CD4-positive, alpha-beta T cell treated with Interleukin-4 for 1 hour (primary cell): Measurements from ENCODE around the gene AGXT2.

ENCODE experiments used
- DNase-seq, 2 donors: peaks; one replicate each; pipeline ENCODE4 v3.0.0-alpha.2; 2020 to 2022

The AGXT2 gene

DNA sequence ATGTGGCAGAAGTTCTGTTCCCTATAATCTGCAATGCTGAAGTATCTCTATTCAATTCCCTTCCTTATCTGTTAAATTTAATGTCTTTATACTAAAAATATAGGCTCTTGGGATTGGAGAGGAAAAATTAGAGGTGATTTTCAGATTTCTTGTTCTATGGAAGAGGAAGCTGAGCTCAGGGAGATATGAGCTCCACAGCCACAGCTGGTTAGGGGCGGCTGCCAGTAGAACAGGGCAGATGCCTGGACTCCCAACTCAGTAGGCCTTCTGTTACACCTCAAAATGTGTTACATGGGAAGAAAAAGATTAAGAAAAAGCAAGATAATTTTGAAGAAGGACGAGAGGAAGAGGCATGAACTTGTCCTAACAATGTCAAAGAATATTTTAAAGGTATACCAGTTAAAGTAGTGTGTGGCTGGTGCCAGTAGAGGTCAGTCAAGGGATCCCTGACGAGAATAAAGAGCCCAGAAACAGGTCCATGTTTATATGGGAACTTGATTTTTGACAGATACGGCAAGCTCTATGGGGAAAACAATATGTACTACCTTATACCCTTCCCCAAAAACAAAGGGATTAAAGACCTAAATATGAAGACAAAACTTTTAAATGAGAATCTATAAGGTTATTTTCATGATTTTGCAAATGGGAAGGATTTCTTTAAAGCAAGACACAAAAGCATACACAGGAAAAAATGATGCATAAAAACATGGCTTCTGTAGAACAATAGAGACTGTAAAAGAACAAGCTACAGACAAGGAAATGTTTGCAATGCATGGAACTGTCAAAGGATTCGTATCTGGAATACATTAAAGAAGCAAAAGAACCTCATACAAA is 89.7 kb downstream of the AGXT2 start:
- peak in 1 of 2 donors; percentile 9 for DNase-seq

DNA sequence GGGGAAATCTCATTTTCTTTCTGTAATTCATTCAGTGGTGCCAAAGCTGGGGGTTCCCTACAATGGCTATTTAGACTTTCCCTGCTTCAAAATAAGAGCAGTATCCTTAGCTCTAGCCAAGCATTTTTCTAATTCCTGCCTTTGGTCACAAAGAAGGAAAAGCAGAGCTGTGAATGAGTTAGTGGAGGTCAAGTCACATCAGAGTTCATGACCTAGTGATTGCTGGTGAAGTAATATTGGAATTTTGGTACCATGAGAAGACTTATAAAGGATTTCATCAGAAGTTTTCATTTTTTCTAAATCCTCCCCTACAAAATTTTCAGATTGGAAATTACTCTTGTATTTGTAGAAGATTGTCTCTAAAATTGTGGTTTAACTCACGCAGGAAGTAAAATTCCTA is 90.4 kb downstream of the AGXT2 start:
- no peak for DNase-seq
